Psoas muscle (tissue), 8 donors: ENCODE data around the gene SULT4A1. TPM values are rescaled to one million over a fixed set of nuclear protein-coding genes. Genes with fewer than 3 reads are reported as not detected.

Experiments used
- ATAC-seq, 4 donors: fragments of 200-7000 bp; cut with Tn5 transposase; one replicate each; pipeline ENCODE4 v1.9.1; 2020; ENCODE audit warnings: moderate library complexity in 3 of 4, mild to moderate bottlenecking in 2 of 4
- DNase-seq, 2 donors: peaks; one replicate each; pipeline ENCODE4 v3.0.0-alpha.2; 2020
- H3K27ac ChIP-seq: fragments of 200-600 bp; one replicate; pipeline ENCODE4 v1.8.0; 2022
- H3K27me3 ChIP-seq, 3 donors: fragments of 200-600 bp in 1 of 3; one replicate each; pipeline versions ENCODE4 v1.6.1 to v1.8.0; 2013 to 2022; ENCODE audit warnings: low read length in 2 of 3, mild to moderate bottlenecking in 2 of 3, moderate library complexity in 1 of 3; ENCODE audit not compliant: insufficient read depth in 3 of 3
- H3K36me3 ChIP-seq, 2 donors: fragments of 200-600 bp in 1 of 2; one replicate each; pipeline versions ENCODE4 v1.6.1 to v1.8.0; 2013 to 2022; ENCODE audit warnings: low read depth in 1 of 2, mild to moderate bottlenecking in 1 of 2, moderate library complexity in 1 of 2; ENCODE audit not compliant: insufficient read depth in 1 of 2
- H3K4me1 ChIP-seq: fragments of 200-600 bp; one replicate; pipeline ENCODE4 v1.8.0; 2022
- H3K4me3 ChIP-seq: fragments of 200-600 bp; one replicate; pipeline ENCODE4 v1.8.0; 2022; ENCODE audit warnings: mild to moderate bottlenecking
- H3K9me3 ChIP-seq: fragments of 200-600 bp; one replicate; pipeline ENCODE4 v1.8.0; 2022
- CTCF ChIP-seq: fragments of 200-600 bp; IDR thresholded peaks from one replicate; pipeline ENCODE4 v1.8.0; 2022; ENCODE audit warnings: antibody characterized with exemption
- WGBS, 3 donors: extraction: QIAGEN DNeasy Blood & Tissue Kit; methylation state at CpG; one replicate each; pipeline versions ENCODE4 v1.1.6 to v1.1.7; 2013; 5-methylcytosine and 5-hydroxymethylcytosine counted together
- intact Hi-C, 2 donors: fragments of 100-400 bp; cut with DNase I; formaldehyde crosslinking; loops; one replicate each; pipeline versions ENCODE4 v1.11.0 to v1.14.2; 2022
- polyA plus RNA-seq, 3 donors: library from polyadenylated mRNA; stranded (reverse); fragments of 200-250 nt; gene quantifications; one replicate each; pipeline ENCODE4 v1.2.3, GENCODE V29; 2013
- total RNA-seq, 4 donors: library from RNA; stranded (reverse); fragmentation: NEBNext Ultra II Directional in 2 of 4; extraction: Animal tissue kit (Norgen Biotek cat#: 25700) in 2 of 4; gene quantifications; one replicate each; pipeline versions ENCODE4 v1.2.1 to v1.2.4, GENCODE V29; 2021 to 2023
- donor health status: healthy with polysubstance abuse.
- donor health status: DM: no; HTN: no; CAD: no; lungs with moderate emphysema.
- donor health status: Bipolar disorder and iron deficiency.
- donor health status: healthy.
- donor health status: DM: yes; HTN: yes; CAD: no.
- donor health status: DM: no; HTN: no; CAD: no.
- donor health status: DM: no; HTN: no; CAD: no.
- donor health status: DM: yes; HTN: yes; CAD: no.

SULT4A1 gene
- total and polyA plus RNA-seq, 7 donors = 0.08 to 0.23 TPM; not detected in 5

GRCh38 chr22:43889201-43889859, 27.0 kb upstream of the SULT4A1 start:
- Histone ChIP-seq H3K27ac (no peak overlapping the region), H3K4me3 (no peak overlapping the region), H3K36me3 (no peaks in the 10 kb centered on the region), H3K27me3 (peaks cover 4 to 78% (median 17%) of the 10 kb centered on the region in 3 donors), H3K4me1 (no peaks in the 10 kb centered on the region), H3K9me3 (no peaks in the 10 kb centered on the region)
- TF ChIP-seq CTCF = no peak
- DNase-seq (peak in 1 of 2 donors; percentile 38), ATAC-seq (no peak)
- 62 to 72% (median 66%) methylated on average over 14 to 16 of the region's 16 CpGs for WGBS, 3 donors
- intact Hi-C loops = no loop called here

DNA sequence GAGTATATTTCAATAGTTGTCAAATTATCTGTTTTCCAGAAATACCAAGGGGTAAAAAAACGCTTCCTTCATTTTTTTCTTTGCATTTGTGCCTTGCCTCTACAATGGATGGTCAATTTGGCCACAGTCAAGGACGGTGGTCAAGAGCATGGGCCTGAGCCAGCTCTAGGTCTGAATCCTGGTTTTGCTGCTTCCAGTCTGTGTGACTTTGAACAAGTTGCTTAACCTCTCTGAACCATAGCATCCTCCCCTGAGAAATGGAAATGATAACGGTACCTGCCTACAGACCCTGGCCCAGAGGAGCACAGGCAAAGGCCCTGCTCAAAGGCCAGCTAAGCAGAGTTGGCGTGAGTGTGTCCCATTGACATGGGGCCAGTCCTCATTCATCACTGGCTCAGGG, 26.4 kb upstream of the SULT4A1 start:
- peaks cover 4 to 73% (median 17%) of the 10 kb centered on the region in 3 donors for H3K27me3 ChIP-seq
- intact Hi-C loops = no loop called here
- no peak for TF ChIP-seq CTCF
- DNase-seq = no peak
- no peak for ATAC-seq
- no peak overlapping the region for H3K27ac ChIP-seq
- no peaks in the 10 kb centered on the region for H3K9me3 ChIP-seq
- WGBS, 3 donors = 66 to 76% (median 69%) methylated on average over 4 of the region's 4 CpGs
- H3K36me3 ChIP-seq = no peaks in the 10 kb centered on the region
- H3K4me1 ChIP-seq = no peaks in the 10 kb centered on the region
- no peak overlapping the region for H3K4me3 ChIP-seq

DNA sequence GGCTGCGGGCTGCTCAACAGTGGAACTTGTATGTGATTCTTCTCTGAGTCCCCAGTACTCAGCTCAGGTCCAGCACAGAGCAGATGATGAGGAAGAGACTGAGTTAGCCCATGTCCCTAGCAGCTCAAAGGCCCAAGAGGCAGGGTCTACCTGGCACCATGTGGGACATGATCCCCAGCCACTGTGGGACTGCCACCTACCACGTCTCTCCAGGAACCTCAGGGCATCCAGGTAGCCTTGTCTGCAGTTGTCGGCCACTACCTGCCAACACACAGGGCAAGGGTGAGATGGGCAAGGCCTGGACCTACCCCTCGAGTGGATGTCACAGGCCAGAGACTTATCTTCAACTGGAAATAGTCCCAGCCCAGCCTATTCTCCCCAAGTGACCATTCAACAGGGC, 25.1 kb upstream of the SULT4A1 start:
- no peaks in the 10 kb centered on the region for H3K36me3 ChIP-seq
- no peaks in the 10 kb centered on the region for H3K9me3 ChIP-seq
- 70 to 77% (median 70%) methylated on average over 4 of the region's 4 CpGs for WGBS, 3 donors
- H3K4me1 ChIP-seq = no peaks in the 10 kb centered on the region
- no peak for ATAC-seq
- H3K27me3 ChIP-seq = peaks cover 4 to 60% (median 17%) of the 10 kb centered on the region in 3 donors
- no peak overlapping the region for H3K4me3 ChIP-seq
- H3K27ac ChIP-seq = no peak overlapping the region
- DNase-seq = peak in 1 of 2 donors; percentile 26
- intact Hi-C loops = no loop called here
- TF ChIP-seq CTCF = no peak

DNA sequence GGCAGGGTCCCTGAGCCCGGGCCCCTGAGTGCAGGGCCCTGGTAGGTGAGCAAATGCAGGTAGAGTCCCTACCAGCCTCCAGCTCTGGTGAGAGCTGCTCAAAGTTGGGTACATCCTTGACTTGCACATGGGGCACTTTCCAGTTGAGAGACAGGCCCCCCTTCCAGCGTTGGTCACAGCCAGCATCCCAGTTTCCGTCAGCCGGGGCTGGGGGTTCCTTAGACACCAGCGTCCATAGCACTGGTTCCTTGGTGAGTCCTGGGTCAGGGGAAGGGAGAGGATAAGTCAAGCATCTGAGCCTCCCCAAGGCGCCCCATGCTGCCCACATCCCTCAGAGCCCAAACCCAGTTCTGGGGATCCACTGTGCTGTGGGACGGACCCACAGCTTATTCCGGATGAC, 23.9 kb upstream of the SULT4A1 start:
- H3K27ac ChIP-seq = no peak overlapping the region
- DNase-seq = peak in 1 of 2 donors; percentile 4
- peaks cover 0 to 49% (median 9%) of the 10 kb centered on the region in 3 donors for H3K27me3 ChIP-seq
- no peaks in the 10 kb centered on the region for H3K4me1 ChIP-seq
- ATAC-seq = no peak
- intact Hi-C loops = no loop called here
- no peak overlapping the region for H3K4me3 ChIP-seq
- no peaks in the 10 kb centered on the region for H3K9me3 ChIP-seq
- H3K36me3 ChIP-seq = no peaks in the 10 kb centered on the region
- TF ChIP-seq CTCF = no peak
- WGBS, 3 donors = 57 to 59% (median 57%) methylated on average over 8 of the region's 8 CpGs

GRCh38 chr22:43885786-43886185, 23.5 kb upstream of the SULT4A1 start:
- H3K4me1 ChIP-seq = no peaks in the 10 kb centered on the region
- WGBS, 3 donors = 87 to 90% (median 89%) methylated on average over 6 of the region's 6 CpGs
- H3K4me3 ChIP-seq = no peak overlapping the region
- peaks cover 0 to 49% (median 6%) of the 10 kb centered on the region in 3 donors for H3K27me3 ChIP-seq
- intact Hi-C loops = no loop called here
- TF ChIP-seq CTCF = no peak
- no peak overlapping the region for H3K27ac ChIP-seq
- no peaks in the 10 kb centered on the region for H3K9me3 ChIP-seq
- ATAC-seq (no peak), DNase-seq (no peak)
- no peaks in the 10 kb centered on the region for H3K36me3 ChIP-seq
